HCT116 (cell line): ENCODE measurements around the gene NOL4L. TPM values are rescaled to one million over a fixed set of nuclear protein-coding genes. Genes with fewer than 3 reads are reported as not detected.

Source experiments
- ATAC-seq: fragments of 200-7000 bp; cut with Tn5 transposase; 2 replicates; pipeline ENCODE4 v1.9.1; 2020; ENCODE audit warnings: mild to moderate bottlenecking, moderate library complexity
- BruUV-seq: library from RNA; stranded (reverse); fragments of 400-500 nt; replicated peaks from 2 replicates; lab custom pipeline; 2021; lab: Mats Ljungman, UMichigan
- CTCF ChIA-PET: fragments of 300-600 bp; sonication (Branson Sonifier 250); formaldehyde crosslinking; loops from one replicate; lab custom pipeline; 2021; ENCODE audit warnings: antibody characterized with exemption; lab: Charles Lee
- POLR2A ChIA-PET: fragments of 300-600, 350-600 bp; sonication (Branson Sonifier 250); formaldehyde crosslinking; loops from one replicate; lab custom pipeline; 2021; ENCODE audit warnings: antibody characterized with exemption; lab: Charles Lee
- RAD21 ChIA-PET, 2 experiments: fragments of 300-600 bp; sonication (Branson Sonifier 250); formaldehyde crosslinking; loops; one replicate each; lab custom pipeline; 2023; ENCODE audit warnings: low total read pairs in 2 of 2; ENCODE audit not compliant: uncharacterized antibody in 2 of 2, unreplicated experiment in 2 of 2, low non-redundant PET in 1 of 2; lab: Charles Lee
- DNase-seq: peaks from one replicate; pipeline ENCODE4 v3.0.0-alpha.2; 2010; ENCODE audit warnings: low read depth, low spot score
- H2AFZ ChIP-seq: fragments of 200-600 bp; shearing (Covaris generic), sonication (generic); 2 replicates; pipeline ENCODE4 v1.6.1; 2017; ENCODE audit warnings: low read depth, mixed run types, mixed read lengths, antibody characterized with exemption, low read length; ENCODE audit not compliant: poor library complexity, severe bottlenecking
- H3K27ac ChIP-seq: 2 replicates; pipeline ENCODE4 v1.5.1; 2012; ENCODE audit warnings: low read depth, low read length
- H3K27me3 ChIP-seq: fragments of 200-600 bp; sonication (generic); 2 replicates; pipeline ENCODE4 v1.6.1; 2016; ENCODE audit warnings: mixed run types, low read length, mixed read lengths; ENCODE audit not compliant: insufficient read depth
- H3K36me3 ChIP-seq, 2 experiments: fragments of 200-500 bp in 1 of 2; fragments of 200-600 bp in 1 of 2; sonication (Bioruptor generic) in 1 of 2; sonication (generic) in 1 of 2; 2 replicates each; pipeline versions ENCODE4 v1.5.1 to v1.6.1; 2014 to 2016; ENCODE audit warnings: low read length in 2 of 2, inconsistent platforms in 1 of 2, mixed read lengths in 1 of 2, mixed run types in 1 of 2; ENCODE audit not compliant: insufficient read depth in 2 of 2, control insufficient read depth in 1 of 2
- H3K4me1 ChIP-seq, 2 experiments: fragments of 200-600 bp in 1 of 2; sonication (generic) in 1 of 2; 2 replicates each; pipeline versions ENCODE4 v1.5.1 to v1.6.1; 2012 to 2017; ENCODE audit warnings: low read length in 2 of 2, inconsistent platforms in 1 of 2, mild to moderate bottlenecking in 1 of 2, mixed read lengths in 1 of 2, mixed run types in 1 of 2, moderate library complexity in 1 of 2; ENCODE audit not compliant: insufficient read depth in 2 of 2, control insufficient read depth in 1 of 2
- H3K4me2 ChIP-seq: fragments of 200-600 bp; sonication (generic); 2 replicates; pipeline ENCODE4 v1.6.1; 2017; ENCODE audit warnings: mixed run types, low read length, mixed read lengths
- H3K4me3 ChIP-seq, 2 experiments: fragments of 200-600 bp in 1 of 2; sonication (generic) in 1 of 2; replicated peaks in 1 of 2; 2 replicates each; pipeline ENCODE4 v1.5.1; 2011 to 2016; ENCODE audit warnings: low read length in 2 of 2, control low read depth in 1 of 2, low read depth in 1 of 2, mild to moderate bottlenecking in 1 of 2, mixed read lengths in 1 of 2, mixed run types in 1 of 2
- H3K79me2 ChIP-seq: fragments of 200-600 bp; sonication (generic); 2 replicates; pipeline ENCODE4 v1.6.1; 2017; ENCODE audit warnings: mild to moderate bottlenecking, mixed run types, low read length, moderate library complexity, mixed read lengths; ENCODE audit not compliant: insufficient read depth
- H3K9ac ChIP-seq: fragments of 200-600 bp; sonication (generic); 2 replicates; pipeline ENCODE4 v1.6.1; 2016; ENCODE audit warnings: low read length, mixed read lengths
- H3K9me2 ChIP-seq: fragments of 200-600 bp; sonication (generic), shearing (Covaris generic); 2 replicates; pipeline ENCODE4 v1.6.1; 2017; ENCODE audit warnings: mixed run types, mild to moderate bottlenecking, moderate library complexity; ENCODE audit not compliant: insufficient read depth
- H3K9me3 ChIP-seq, 2 experiments: fragments of 200-500 bp in 1 of 2; fragments of 200-600 bp in 1 of 2; sonication (Bioruptor generic) in 1 of 2; sonication (generic) in 1 of 2; 2 replicates each; pipeline ENCODE4 v1.6.1; 2014 to 2017; ENCODE audit warnings: low read length in 2 of 2, mixed read lengths in 2 of 2, inconsistent platforms in 1 of 2, low read depth in 1 of 2, mild to moderate bottlenecking in 1 of 2, mixed run types in 1 of 2, moderate library complexity in 1 of 2; ENCODE audit not compliant: control insufficient read depth in 1 of 2, insufficient read depth in 1 of 2
- H4K20me1 ChIP-seq: fragments of 200-600 bp; sonication (generic), shearing (Covaris generic); 2 replicates; pipeline ENCODE4 v1.6.1; 2017; ENCODE audit warnings: mixed run types, mild to moderate bottlenecking, moderate library complexity; ENCODE audit not compliant: insufficient read depth
- CEBPB ChIP-seq: IDR thresholded peaks from 2 replicates; pipeline ENCODE4 v1.6.1; 2012; ENCODE audit warnings: low read depth
- ELF1 ChIP-seq: IDR thresholded peaks from 2 replicates; pipeline ENCODE4 v1.6.1; 2012; ENCODE audit warnings: low read depth, borderline replicate concordance
- EZH2 ChIP-seq: fragments of 200-600 bp; sonication (generic); IDR thresholded peaks from 2 replicates; pipeline ENCODE4 v1.6.1; 2017; ENCODE audit warnings: antibody characterized with exemption, mixed run types
- POLR2A ChIP-seq: IDR thresholded peaks from 2 replicates; pipeline ENCODE4 v1.7.0; 2011; ENCODE audit warnings: borderline replicate concordance; ENCODE audit not compliant: insufficient read depth, insufficient read length; ENCODE audit errors: extremely low read depth
- POLR2AphosphoS5 ChIP-seq: IDR thresholded peaks from 2 replicates; pipeline ENCODE4 v1.6.1; 2011; ENCODE audit warnings: mild to moderate bottlenecking, low read depth, low read length, moderate library complexity
- RAD21 ChIP-seq: IDR thresholded peaks from 2 replicates; pipeline ENCODE4 v1.6.1; 2012; ENCODE audit warnings: low read depth, mild to moderate bottlenecking
- REST ChIP-seq: IDR thresholded peaks from 2 replicates; pipeline ENCODE4 v1.6.1; 2012; ENCODE audit warnings: low read depth
- SIN3A ChIP-seq: IDR thresholded peaks from 2 replicates; pipeline ENCODE4 v1.6.1; 2012; ENCODE audit warnings: low read depth
- YY1 ChIP-seq: IDR thresholded peaks from 2 replicates; pipeline ENCODE4 v1.6.1; 2011; ENCODE audit warnings: low read length, low read depth, moderate library complexity, mild to moderate bottlenecking; ENCODE audit not compliant: insufficient replicate concordance; ENCODE audit errors: extremely low read depth
- intact Hi-C: fragments of 100-400 bp; cut with micrococcal nuclease; formaldehyde crosslinking; loops from 2 replicates; pipeline ENCODE4 v1.10.0; 2022
- total RNA-seq: library from RNA; stranded (reverse); gene quantifications from one replicate; pipeline ENCODE4 v1.2.1, GENCODE V29; 2021; ENCODE audit not compliant: unreplicated experiment
- TF ChIP-seq, protein P1 (sequence below): IDR thresholded peaks from 2 replicates; pipeline ENCODE4 v1.6.1; 2012
- TF ChIP-seq, protein P2 (sequence below): IDR thresholded peaks from 2 replicates; pipeline ENCODE4 v1.6.1; 2011; ENCODE audit warnings: mild to moderate bottlenecking, low read length, moderate library complexity; ENCODE audit not compliant: insufficient replicate concordance; ENCODE audit errors: extremely low read depth

The NOL4L gene
- total RNA-seq, 1 experiment from 2014 or later, result 5.9 TPM

DNA sequence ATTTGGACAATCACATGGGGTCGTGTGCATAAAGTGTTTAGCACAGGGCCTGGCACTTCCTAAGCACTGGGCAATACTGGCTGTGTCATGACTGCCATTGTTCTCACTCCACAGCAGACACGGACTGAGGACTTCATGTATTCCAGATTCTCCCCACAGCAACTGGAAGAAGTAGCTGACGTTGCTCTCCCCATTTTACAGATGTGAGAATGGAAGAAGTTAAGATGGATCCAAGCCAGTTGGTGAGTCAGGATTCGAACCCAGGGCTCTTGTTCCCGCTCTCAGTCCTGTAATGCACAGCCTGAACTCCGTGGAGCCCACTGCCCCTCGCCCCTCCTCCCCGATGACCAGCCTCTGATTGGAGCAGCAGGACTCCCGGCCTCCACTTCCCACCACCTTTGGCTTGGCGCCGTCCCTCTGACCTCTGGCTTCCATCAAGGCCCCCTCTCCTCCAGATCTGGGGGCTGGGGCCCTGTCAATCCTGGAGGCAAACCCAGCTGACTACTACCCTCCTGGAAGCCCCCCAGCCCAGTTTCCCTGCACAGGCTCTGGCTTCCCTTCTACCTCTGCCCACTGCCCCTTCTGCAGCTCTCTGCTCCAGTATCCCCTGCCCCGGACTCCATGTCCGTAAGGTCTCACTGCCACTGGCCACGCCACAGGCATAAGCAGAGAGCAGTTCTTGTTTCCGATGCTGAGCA is 12.7 kb downstream of the NOL4L start:
- no peak overlapping the region for H3K4me2 ChIP-seq
- TF ChIP-seq, protein P1, sequence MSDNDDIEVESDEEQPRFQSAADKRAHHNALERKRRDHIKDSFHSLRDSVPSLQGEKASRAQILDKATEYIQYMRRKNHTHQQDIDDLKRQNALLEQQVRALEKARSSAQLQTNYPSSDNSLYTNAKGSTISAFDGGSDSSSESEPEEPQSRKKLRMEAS, result no peak
- no peak for TF ChIP-seq ELF1
- TF ChIP-seq YY1, result no peak
- TF ChIP-seq CEBPB, result no peak
- no peak for TF ChIP-seq SIN3A
- no peak for TF ChIP-seq POLR2AphosphoS5
- no peak for TF ChIP-seq POLR2A
- no peak for TF ChIP-seq REST
- no peak for TF ChIP-seq RAD21
- no peak for TF ChIP-seq EZH2
- TF ChIP-seq, protein P2, sequence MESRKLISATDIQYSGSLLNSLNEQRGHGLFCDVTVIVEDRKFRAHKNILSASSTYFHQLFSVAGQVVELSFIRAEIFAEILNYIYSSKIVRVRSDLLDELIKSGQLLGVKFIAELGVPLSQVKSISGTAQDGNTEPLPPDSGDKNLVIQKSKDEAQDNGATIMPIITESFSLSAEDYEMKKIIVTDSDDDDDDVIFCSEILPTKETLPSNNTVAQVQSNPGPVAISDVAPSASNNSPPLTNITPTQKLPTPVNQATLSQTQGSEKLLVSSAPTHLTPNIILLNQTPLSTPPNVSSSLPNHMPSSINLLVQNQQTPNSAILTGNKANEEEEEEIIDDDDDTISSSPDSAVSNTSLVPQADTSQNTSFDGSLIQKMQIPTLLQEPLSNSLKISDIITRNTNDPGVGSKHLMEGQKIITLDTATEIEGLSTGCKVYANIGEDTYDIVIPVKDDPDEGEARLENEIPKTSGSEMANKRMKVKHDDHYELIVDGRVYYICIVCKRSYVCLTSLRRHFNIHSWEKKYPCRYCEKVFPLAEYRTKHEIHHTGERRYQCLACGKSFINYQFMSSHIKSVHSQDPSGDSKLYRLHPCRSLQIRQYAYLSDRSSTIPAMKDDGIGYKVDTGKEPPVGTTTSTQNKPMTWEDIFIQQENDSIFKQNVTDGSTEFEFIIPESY, result no peak
- H3K79me2 ChIP-seq, result no peaks in the 10 kb centered on the region; the same call in 1 of the 2 replicates
- no peak overlapping the region for H3K4me3 ChIP-seq
- H2AFZ ChIP-seq, result no peak overlapping the region
- BruUV-seq, result no TSS peak
- H3K9me2 ChIP-seq, result no peaks in the 10 kb centered on the region
- peaks cover 47 to 52% of the 10 kb centered on the region in 2 experiments for H3K4me1 ChIP-seq
- H3K9ac ChIP-seq, result no peak overlapping the region
- no peak overlapping the region for H3K27ac ChIP-seq
- ChIA-PET POLR2A (no interaction called here), CTCF (no interaction called here), RAD21 (no interaction called here)
- H3K9me3 ChIP-seq, result no peaks in the 10 kb centered on the region
- no peaks in the 10 kb centered on the region for H4K20me1 ChIP-seq
- no peaks in the 10 kb centered on the region for H3K36me3 ChIP-seq
- intact Hi-C loops, result no loop called here
- ATAC-seq (no peak), DNase-seq (no peak)
- no peaks in the 10 kb centered on the region for H3K27me3 ChIP-seq
